SK-N-SH (cell line): ENCODE data around the gene YWHAE. TPM values are rescaled to one million over a fixed set of nuclear protein-coding genes. Genes with fewer than 3 reads are reported as not detected.

Experiments
- CTCF ChIA-PET: fragments of 300-600, 350-600 bp; formaldehyde crosslinking; extraction: SDS; loops from one replicate; lab custom pipeline; 2021; lab: Yijun Ruan, JAX
- POLR2A ChIA-PET: fragments of 350-600 bp; sonication (Branson Sonifier 250); formaldehyde crosslinking; extraction: SDS; loops from one replicate; lab custom pipeline; 2020; ENCODE audit warnings: antibody characterized with exemption, inconsistent platforms; lab: Yijun Ruan, JAX
- DNase-seq: peaks from one replicate; pipeline ENCODE4 v3.0.0; 2012
- H2AFZ ChIP-seq: fragments of 200-600 bp; sonication (generic); 2 replicates; pipeline ENCODE4 v1.8.1; 2016; ENCODE audit warnings: antibody characterized with exemption, mild to moderate bottlenecking, low read depth
- H3F3A ChIP-seq: fragments of 200-600 bp; sonication (generic); replicated peaks from 2 replicates; pipeline ENCODE3; 2016; ENCODE audit warnings: antibody characterized with exemption, mild to moderate bottlenecking; ENCODE audit not compliant: insufficient read depth
- H3K27ac ChIP-seq, 2 experiments: fragments of 200-500 bp in 1 of 2; fragments of 200-600 bp in 1 of 2; sonication (Bioruptor generic) in 1 of 2; sonication (generic), shearing (Covaris generic) in 1 of 2; 2 replicates each; pipeline versions ENCODE4 v1.5.1 to v1.6.1; 2014 to 2016; ENCODE audit warnings: low read depth in 2 of 2, inconsistent platforms in 1 of 2, low read length in 1 of 2, mild to moderate bottlenecking in 1 of 2, mixed read lengths in 1 of 2
- H3K27me3 ChIP-seq: fragments of 200-600 bp; sonication (generic), shearing (Covaris generic); 2 replicates; pipeline ENCODE4 v1.6.1; 2016; ENCODE audit warnings: mixed run types; ENCODE audit not compliant: insufficient read depth
- H3K36me3 ChIP-seq, 2 experiments: fragments of 200-500 bp in 1 of 2; fragments of 200-600 bp in 1 of 2; sonication (Bioruptor generic) in 1 of 2; sonication (generic) in 1 of 2; replicated peaks in 1 of 2; 2 replicates each; pipeline versions ENCODE3 to v1.5.1; 2014 to 2016; ENCODE audit warnings: low read length in 1 of 2, mild to moderate bottlenecking in 1 of 2; ENCODE audit not compliant: insufficient read depth in 2 of 2, control insufficient read depth in 1 of 2
- H3K4me1 ChIP-seq, 2 experiments: fragments of 200-500 bp in 1 of 2; fragments of 200-600 bp in 1 of 2; sonication (Bioruptor generic) in 1 of 2; sonication (generic), shearing (Covaris generic) in 1 of 2; 2 replicates each; pipeline versions ENCODE4 v1.5.1 to v1.6.1; 2014 to 2016; ENCODE audit warnings: low read depth in 1 of 2, low read length in 1 of 2, mixed run types in 1 of 2; ENCODE audit not compliant: insufficient read depth in 2 of 2, control insufficient read depth in 1 of 2
- H3K4me2 ChIP-seq: fragments of 200-600 bp; sonication (generic), shearing (Covaris generic); 2 replicates; pipeline ENCODE4 v1.6.1; 2017; ENCODE audit warnings: mixed run types
- H3K4me3 ChIP-seq, 2 experiments: fragments of 200-500 bp in 1 of 2; fragments of 200-600 bp in 1 of 2; sonication (Bioruptor generic) in 1 of 2; sonication (generic), shearing (Covaris generic) in 1 of 2; 2 replicates each; pipeline versions ENCODE4 v1.5.1 to v1.8.1; 2014 to 2016; ENCODE audit warnings: low read depth in 2 of 2, inconsistent platforms in 1 of 2, low read length in 1 of 2, mild to moderate bottlenecking in 1 of 2, mixed read lengths in 1 of 2, moderate library complexity in 1 of 2
- H3K79me2 ChIP-seq: fragments of 200-600 bp; sonication (generic); 2 replicates; pipeline ENCODE4 v1.8.1; 2017; ENCODE audit warnings: mild to moderate bottlenecking; ENCODE audit not compliant: insufficient read depth
- H3K9ac ChIP-seq: fragments of 200-600 bp; sonication (generic); 2 replicates; pipeline ENCODE4 v1.6.1; 2017; ENCODE audit warnings: mixed run types
- H3K9me2 ChIP-seq: fragments of 200-600 bp; sonication (generic); 2 replicates; pipeline ENCODE4 v1.6.1; 2017; ENCODE audit warnings: mixed run types
- H3K9me3 ChIP-seq: fragments of 200-600 bp; sonication (generic); 2 replicates; pipeline ENCODE4 v1.6.1; 2017; ENCODE audit warnings: mixed run types, mild to moderate bottlenecking, moderate library complexity
- H4K20me1 ChIP-seq: fragments of 200-600 bp; sonication (generic); 2 replicates; pipeline ENCODE4 v1.6.1; 2017; ENCODE audit warnings: mild to moderate bottlenecking, mixed run types; ENCODE audit not compliant: insufficient read depth
- ELF1 ChIP-seq: IDR thresholded peaks from 2 replicates; pipeline ENCODE4 v1.4.0; 2012
- EP300 ChIP-seq, 2 experiments: IDR thresholded peaks; 2 replicates each; pipeline versions ENCODE4 v1.4.0 to v1.6.1; 2012; ENCODE audit warnings: borderline replicate concordance in 1 of 2, low read depth in 1 of 2, low read length in 1 of 2
- FOXJ3 ChIP-seq: sonication (generic); formaldehyde crosslinking; IDR thresholded peaks from 2 replicates; pipeline ENCODE4 v1.5.1; 2020; ENCODE audit warnings: mild to moderate bottlenecking, missing genetic modification reagents
- FOXM1 ChIP-seq: IDR thresholded peaks from 2 replicates; pipeline ENCODE4 v1.4.0; 2012; ENCODE audit warnings: low read depth, mild to moderate bottlenecking
- GABPA ChIP-seq: IDR thresholded peaks from 2 replicates; pipeline ENCODE4 v1.4.0; 2012; ENCODE audit warnings: low read depth, mild to moderate bottlenecking
- MEF2A ChIP-seq: IDR thresholded peaks from 2 replicates; pipeline ENCODE4 v1.4.0; 2012; ENCODE audit warnings: low read depth, borderline replicate concordance
- MXI1 ChIP-seq: IDR thresholded peaks from 2 replicates; pipeline ENCODE4 v1.6.1; 2012; ENCODE audit warnings: mild to moderate bottlenecking, low read depth, low read length, improper control_type of control experiment
- NFIC ChIP-seq: IDR thresholded peaks from 2 replicates; pipeline ENCODE4 v1.4.0; 2012; ENCODE audit warnings: borderline replicate concordance
- NRF1 ChIP-seq: IDR thresholded peaks from 2 replicates; pipeline ENCODE4 v1.6.1; 2012; ENCODE audit warnings: low read depth, mild to moderate bottlenecking, low read length
- POLR2AphosphoS5 ChIP-seq: IDR thresholded peaks from 2 replicates; pipeline ENCODE4 v1.6.1; 2012; ENCODE audit warnings: low read depth, low read length
- RCOR1 ChIP-seq: fragments of 150-350 bp; IDR thresholded peaks from 2 replicates; pipeline ENCODE4 v1.6.1; 2017; ENCODE audit warnings: antibody characterized with exemption, low read length
- SIN3A ChIP-seq: IDR thresholded peaks from 2 replicates; pipeline ENCODE4 v1.6.1; 2012; ENCODE audit warnings: low read depth, mild to moderate bottlenecking, low read length, moderate library complexity, borderline replicate concordance
- TCF12 ChIP-seq: IDR thresholded peaks from 2 replicates; pipeline ENCODE4 v1.4.0; 2012
- TEAD4 ChIP-seq: IDR thresholded peaks from 2 replicates; pipeline ENCODE4 v1.4.0; 2012; ENCODE audit warnings: mild to moderate bottlenecking, borderline replicate concordance; ENCODE audit not compliant: insufficient read depth
- YY1 ChIP-seq: IDR thresholded peaks from 2 replicates; pipeline ENCODE4 v1.4.0; 2012; ENCODE audit warnings: low read depth, mild to moderate bottlenecking
- WGBS: methylation state at CpG from one replicate; pipeline ENCODE4 v1.1.6; 2017; ENCODE audit warnings: low lambda C conversion rate; 5-methylcytosine and 5-hydroxymethylcytosine counted together
- polyA plus RNA-seq, 3 experiments: library from polyadenylated mRNA; depleted of rRNA; stranded (reverse); fragments of >200 nt; gene quantifications; 2 replicates each; pipeline ENCODE4 v1.2.3, GENCODE V29; 2012
- TF ChIP-seq, protein P1 (sequence below): IDR thresholded peaks from 2 replicates; pipeline ENCODE4 v1.4.0; 2012; ENCODE audit warnings: low read depth, borderline replicate concordance
- TF ChIP-seq, protein P2 (sequence below): fragments of 200-600 bp; sonication (generic); IDR thresholded peaks from 2 replicates; pipeline ENCODE4 v1.6.1; 2017; ENCODE audit warnings: antibody characterized with exemption, mild to moderate bottlenecking, moderate library complexity
- TF ChIP-seq, protein P3 (sequence below): fragments of 150-350 bp; IDR thresholded peaks from 2 replicates; pipeline ENCODE4 v1.6.1; 2016; ENCODE audit warnings: mild to moderate bottlenecking, low read depth, low read length
- TF ChIP-seq, protein P4 (sequence below): IDR thresholded peaks from 2 replicates; pipeline ENCODE4; 2012

The YWHAE gene
- polyA plus RNA-seq, 1 of the 3 experiments (the other 2 are of a cell fraction) = 1,023 TPM

DNA sequence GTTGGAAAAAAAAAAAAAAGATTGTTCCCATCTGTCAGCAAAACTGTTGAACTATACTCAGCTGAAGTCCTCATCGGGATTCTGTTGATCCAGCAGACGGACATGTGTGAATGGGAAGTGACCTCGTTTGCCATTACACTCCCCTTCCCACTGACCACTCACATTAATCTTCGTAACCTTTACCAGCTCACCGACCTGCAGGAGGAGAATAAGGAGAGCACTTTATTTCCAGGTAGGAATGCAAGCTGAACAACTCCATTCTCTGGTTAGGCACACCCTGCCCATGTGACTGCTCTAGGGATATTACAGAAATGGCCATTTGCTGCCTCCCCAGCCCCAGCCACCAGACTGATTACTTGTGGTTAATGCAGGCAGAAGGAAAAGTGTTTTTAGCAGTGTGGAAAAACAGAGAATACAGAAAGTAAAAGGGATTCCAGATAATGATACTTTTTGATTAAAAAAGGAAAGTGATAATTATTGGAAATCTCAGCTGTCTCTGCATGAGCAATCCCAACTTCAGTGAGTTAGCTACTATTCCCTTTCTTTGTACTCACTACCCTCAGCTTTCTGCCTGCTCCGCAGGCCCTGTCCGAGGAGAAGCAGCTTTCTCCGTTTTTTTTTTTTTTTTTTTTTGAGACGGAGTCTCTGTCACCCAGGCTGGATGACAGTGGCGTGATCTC is 23.6 kb upstream of the YWHAE start:
- H3K36me3 ChIP-seq = peaks cover 16 to 48% of the 10 kb centered on the region in 2 experiments
- H3K4me1 ChIP-seq = peaks cover 0 to 21% of the 10 kb centered on the region in 2 experiments; a peak in 2 of 4 replicates
- 80% methylated on average over 10 of the region's 10 CpGs for WGBS
- H3K4me3 ChIP-seq = peak overlapping the region in 1 of 2 experiments; percentile 30; a peak in 2 of 4 replicates
- TF ChIP-seq ELF1 (no peak), YY1 (0 out of 2 replicates have a peak, but pooled peaks have one; percentile 2)
- TF ChIP-seq, all 33 proteins: peak for 1
- POLR2A ChIA-PET = interaction anchor here (0.6 kb wide), 1 partner anchor 24 kb away, joined by 4 read pairs; no protein-coding TSS in a partner anchor
- Histone ChIP-seq H3K4me2 (peak overlapping the region; percentile 57), H2AFZ (no peak overlapping the region), H3K9me3 (no peaks in the 10 kb centered on the region), H3F3A (peaks cover 53% of the 10 kb centered on the region), H3K27me3 (no peaks in the 10 kb centered on the region), H3K79me2 (peaks cover 88% of the 10 kb centered on the region), H4K20me1 (peaks cover 61% of the 10 kb centered on the region), H3K9ac (peak overlapping the region; percentile 19; the same call in 1 of the 2 replicates), H3K27ac (peak overlapping the region in 1 of 2 experiments; percentile 91; a peak in 2 of 4 replicates), H3K9me2 (no peaks in the 10 kb centered on the region)
- CTCF ChIA-PET = interaction anchor here (0.6 to 1.1 kb wide), 3 partner anchors 14 to 1271 kb away, joined by 3 read pairs; no protein-coding TSS in a partner anchor
- no peak for DNase-seq

DNA sequence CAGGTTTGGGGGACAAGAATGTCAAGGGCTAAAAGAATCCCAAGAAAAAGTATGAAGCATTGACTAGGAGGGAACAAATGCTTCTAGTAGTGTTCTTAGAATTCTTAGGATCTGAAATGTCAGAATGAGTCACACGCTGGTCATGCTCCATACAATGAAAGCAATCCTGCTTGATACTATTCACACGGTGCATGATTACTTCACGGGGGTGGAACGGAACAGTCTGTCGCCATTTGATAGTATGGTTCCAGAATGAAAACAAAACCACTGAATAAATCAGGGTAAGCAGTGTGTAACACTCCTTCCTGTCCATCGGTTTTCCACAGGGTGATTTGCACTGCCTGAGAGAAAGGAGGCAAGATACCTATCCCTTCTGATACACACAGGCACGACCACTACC is 22.9 kb upstream of the YWHAE start:
- H4K20me1 ChIP-seq = peaks cover 60% of the 10 kb centered on the region
- H3K4me2 ChIP-seq = peak overlapping the region; percentile 57
- H2AFZ ChIP-seq = no peak overlapping the region
- H3K9me3 ChIP-seq = no peaks in the 10 kb centered on the region
- H3K9me2 ChIP-seq = no peaks in the 10 kb centered on the region
- WGBS = 22% methylated on average over 7 of the region's 7 CpGs
- CTCF ChIA-PET = no interaction called here
- no peaks in the 10 kb centered on the region for H3K27me3 ChIP-seq
- peak overlapping the region in 1 of 2 experiments; percentile 30; a peak in 1 of 4 replicates for H3K4me3 ChIP-seq
- peaks cover 57% of the 10 kb centered on the region for H3F3A ChIP-seq
- H3K9ac ChIP-seq = peak overlapping the region; percentile 19; the same call in 1 of the 2 replicates
- DNase-seq = no peak
- POLR2A ChIA-PET = no interaction called here
- H3K36me3 ChIP-seq = peaks cover 16 to 48% of the 10 kb centered on the region in 2 experiments
- peaks cover 84% of the 10 kb centered on the region for H3K79me2 ChIP-seq
- H3K4me1 ChIP-seq = peaks cover 0 to 21% of the 10 kb centered on the region in 2 experiments; a peak in 2 of 4 replicates
- H3K27ac ChIP-seq = peak overlapping the region in 1 of 2 experiments; percentile 91; a peak in 2 of 4 replicates
- TF ChIP-seq NRF1 = no peak
- 0 out of 2 replicates have a peak, but pooled peaks have one; percentile 11 for TF ChIP-seq POLR2AphosphoS5
- TF ChIP-seq YY1 = peak; percentile 40; the same call in 1 of the 2 replicates
- TF ChIP-seq GABPA = no peak
- TF ChIP-seq, protein P1, sequence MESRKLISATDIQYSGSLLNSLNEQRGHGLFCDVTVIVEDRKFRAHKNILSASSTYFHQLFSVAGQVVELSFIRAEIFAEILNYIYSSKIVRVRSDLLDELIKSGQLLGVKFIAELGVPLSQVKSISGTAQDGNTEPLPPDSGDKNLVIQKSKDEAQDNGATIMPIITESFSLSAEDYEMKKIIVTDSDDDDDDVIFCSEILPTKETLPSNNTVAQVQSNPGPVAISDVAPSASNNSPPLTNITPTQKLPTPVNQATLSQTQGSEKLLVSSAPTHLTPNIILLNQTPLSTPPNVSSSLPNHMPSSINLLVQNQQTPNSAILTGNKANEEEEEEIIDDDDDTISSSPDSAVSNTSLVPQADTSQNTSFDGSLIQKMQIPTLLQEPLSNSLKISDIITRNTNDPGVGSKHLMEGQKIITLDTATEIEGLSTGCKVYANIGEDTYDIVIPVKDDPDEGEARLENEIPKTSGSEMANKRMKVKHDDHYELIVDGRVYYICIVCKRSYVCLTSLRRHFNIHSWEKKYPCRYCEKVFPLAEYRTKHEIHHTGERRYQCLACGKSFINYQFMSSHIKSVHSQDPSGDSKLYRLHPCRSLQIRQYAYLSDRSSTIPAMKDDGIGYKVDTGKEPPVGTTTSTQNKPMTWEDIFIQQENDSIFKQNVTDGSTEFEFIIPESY = 0 out of 2 replicates have a peak, but pooled peaks have one; percentile 21
- TF ChIP-seq ELF1 = no peak
- TF ChIP-seq FOXJ3 (CRISPR knock-in tag) = no peak
- TF ChIP-seq SIN3A = peak; percentile 62
- no peak for TF ChIP-seq RCOR1
- TF ChIP-seq TCF12 = peak; percentile 60
- no peak for TF ChIP-seq MXI1
- TF ChIP-seq TEAD4 = peak; percentile 33; the same call in 1 of the 2 replicates
- TF ChIP-seq MEF2A = no peak
- TF ChIP-seq NFIC = no peak; the same call in 1 of the 2 replicates
- TF ChIP-seq, protein P2, sequence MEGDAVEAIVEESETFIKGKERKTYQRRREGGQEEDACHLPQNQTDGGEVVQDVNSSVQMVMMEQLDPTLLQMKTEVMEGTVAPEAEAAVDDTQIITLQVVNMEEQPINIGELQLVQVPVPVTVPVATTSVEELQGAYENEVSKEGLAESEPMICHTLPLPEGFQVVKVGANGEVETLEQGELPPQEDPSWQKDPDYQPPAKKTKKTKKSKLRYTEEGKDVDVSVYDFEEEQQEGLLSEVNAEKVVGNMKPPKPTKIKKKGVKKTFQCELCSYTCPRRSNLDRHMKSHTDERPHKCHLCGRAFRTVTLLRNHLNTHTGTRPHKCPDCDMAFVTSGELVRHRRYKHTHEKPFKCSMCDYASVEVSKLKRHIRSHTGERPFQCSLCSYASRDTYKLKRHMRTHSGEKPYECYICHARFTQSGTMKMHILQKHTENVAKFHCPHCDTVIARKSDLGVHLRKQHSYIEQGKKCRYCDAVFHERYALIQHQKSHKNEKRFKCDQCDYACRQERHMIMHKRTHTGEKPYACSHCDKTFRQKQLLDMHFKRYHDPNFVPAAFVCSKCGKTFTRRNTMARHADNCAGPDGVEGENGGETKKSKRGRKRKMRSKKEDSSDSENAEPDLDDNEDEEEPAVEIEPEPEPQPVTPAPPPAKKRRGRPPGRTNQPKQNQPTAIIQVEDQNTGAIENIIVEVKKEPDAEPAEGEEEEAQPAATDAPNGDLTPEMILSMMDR = no peak
- TF ChIP-seq, protein P3, sequence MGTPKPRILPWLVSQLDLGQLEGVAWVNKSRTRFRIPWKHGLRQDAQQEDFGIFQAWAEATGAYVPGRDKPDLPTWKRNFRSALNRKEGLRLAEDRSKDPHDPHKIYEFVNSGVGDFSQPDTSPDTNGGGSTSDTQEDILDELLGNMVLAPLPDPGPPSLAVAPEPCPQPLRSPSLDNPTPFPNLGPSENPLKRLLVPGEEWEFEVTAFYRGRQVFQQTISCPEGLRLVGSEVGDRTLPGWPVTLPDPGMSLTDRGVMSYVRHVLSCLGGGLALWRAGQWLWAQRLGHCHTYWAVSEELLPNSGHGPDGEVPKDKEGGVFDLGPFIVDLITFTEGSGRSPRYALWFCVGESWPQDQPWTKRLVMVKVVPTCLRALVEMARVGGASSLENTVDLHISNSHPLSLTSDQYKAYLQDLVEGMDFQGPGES = no peak
- TF ChIP-seq, protein P4, sequence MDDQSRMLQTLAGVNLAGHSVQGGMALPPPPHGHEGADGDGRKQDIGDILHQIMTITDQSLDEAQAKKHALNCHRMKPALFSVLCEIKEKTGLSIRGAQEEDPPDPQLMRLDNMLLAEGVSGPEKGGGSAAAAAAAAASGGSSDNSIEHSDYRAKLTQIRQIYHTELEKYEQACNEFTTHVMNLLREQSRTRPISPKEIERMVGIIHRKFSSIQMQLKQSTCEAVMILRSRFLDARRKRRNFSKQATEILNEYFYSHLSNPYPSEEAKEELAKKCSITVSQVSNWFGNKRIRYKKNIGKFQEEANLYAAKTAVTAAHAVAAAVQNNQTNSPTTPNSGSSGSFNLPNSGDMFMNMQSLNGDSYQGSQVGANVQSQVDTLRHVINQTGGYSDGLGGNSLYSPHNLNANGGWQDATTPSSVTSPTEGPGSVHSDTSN = peak; percentile 41; the same call in 1 of the 2 replicates
- no peak for TF ChIP-seq EP300 (IDR thresholded peaks at IDR 0.05; ENCODE audit: borderline replicate concordance in 1 of 2, low read depth in 1 of 2, low read length in 1 of 2)
- no peak for TF ChIP-seq FOXM1
